ENCODE data around the gene TSPAN7.

The TSPAN7 gene

DNA sequence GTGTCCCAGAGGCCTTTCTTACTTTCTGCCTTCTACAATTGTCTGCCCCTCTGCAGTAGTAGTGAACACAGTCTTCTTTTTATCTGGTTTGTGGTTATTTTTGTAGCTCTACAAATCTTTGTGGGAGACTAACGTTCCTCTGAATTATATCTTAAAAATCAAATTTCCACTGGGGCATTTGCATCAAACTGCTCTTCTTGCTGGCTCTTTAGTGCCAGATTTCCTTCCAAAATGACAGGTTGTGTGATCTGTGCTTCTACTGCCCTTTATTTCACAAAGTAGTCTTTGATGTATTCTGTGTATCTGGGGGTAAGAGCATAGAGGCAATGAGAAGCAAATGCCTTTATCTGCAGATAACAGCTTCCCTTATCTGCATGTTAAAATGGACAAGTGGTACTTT, 34.5 kb downstream of the TSPAN7 start:
- no peak for DNase-seq

DNA sequence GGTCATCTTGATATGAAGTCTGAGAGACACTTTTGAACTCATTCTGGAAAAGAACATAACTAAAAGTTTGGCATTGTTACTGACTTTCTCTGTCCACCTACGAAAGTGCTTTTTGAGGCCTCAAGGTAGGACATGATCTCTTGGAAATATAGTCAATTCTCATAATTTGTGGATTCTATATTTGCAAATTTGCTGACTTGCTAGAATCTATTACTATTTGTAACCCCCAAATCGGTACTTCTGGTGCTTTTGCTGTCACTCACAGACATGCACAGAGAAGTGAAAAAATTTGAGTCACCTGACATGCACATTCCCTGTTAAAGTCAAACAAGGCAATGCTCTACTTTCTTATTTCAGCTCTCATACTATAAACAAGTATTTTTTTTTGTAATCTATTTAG, 35.6 kb downstream of the TSPAN7 start:
- DNase-seq = no peak

DNA sequence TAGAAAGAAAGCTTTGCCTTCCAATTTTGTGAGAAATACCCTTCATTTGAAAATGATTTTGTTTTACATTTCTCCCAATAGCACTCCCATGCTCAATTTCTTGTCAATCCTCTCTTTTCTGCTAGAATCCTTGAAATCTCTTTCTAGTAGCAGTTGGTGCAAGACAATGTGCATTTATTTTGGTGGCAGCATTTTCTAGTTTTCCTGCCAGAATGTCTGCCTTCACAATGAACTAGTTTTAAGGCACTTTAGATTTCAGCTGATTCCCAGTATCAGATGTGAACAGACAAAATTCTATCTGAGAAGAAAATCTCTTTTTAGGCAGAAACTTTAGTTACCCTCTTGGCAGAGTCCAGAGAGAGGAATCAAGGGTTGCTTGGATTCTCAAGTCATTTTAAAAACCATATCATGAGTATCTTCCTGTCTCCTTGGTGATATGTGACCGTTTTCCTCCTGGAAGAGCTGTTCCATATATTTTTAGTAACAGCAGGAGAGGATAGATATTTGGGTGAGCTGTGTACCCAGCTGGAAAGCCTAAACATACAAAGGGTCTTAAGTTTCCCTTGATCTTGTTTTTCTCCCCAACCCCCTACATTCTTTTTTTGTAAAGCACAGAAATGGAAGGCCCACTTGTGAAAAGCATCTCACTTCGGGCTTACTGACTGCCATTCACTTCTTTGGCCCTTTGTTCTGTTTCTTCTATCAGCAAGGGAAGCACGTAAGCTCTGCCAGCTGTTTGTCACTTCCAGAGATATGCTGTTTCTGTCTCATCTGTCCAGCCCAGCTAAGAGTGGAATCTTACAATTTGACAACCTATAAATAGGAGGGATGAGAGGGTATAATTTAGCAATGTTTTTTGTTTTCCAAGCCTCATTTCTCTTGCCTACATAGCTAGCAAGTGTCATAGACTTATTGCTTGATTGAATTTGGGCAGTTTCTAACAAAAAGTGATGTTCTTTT, 38.7 kb downstream of the TSPAN7 start:
- DNase-seq = no peak

GRCh38 chrX:38601866-38602265, 40.5 kb downstream of the TSPAN7 start:
- no peak for DNase-seq

DNA sequence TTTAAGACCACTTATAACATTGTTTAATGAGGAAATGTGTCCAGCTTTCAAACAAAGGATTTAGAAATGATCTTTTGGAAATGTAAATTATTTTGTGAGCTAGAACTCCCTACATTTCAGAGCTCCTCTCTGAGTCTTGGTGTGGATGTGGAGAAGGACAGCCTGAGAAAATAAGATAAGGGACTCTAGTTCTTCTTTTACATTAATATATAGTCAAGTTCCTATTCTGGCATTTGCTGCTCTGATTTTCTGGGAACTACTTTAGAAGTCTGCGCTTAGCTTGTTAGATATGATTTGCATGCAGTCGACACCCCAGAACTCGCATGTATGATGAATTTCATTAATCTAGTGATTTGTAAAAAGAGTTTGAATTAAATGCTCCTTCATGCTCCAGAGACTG, 45.5 kb downstream of the TSPAN7 start:
- no peak for DNase-seq

DNA sequence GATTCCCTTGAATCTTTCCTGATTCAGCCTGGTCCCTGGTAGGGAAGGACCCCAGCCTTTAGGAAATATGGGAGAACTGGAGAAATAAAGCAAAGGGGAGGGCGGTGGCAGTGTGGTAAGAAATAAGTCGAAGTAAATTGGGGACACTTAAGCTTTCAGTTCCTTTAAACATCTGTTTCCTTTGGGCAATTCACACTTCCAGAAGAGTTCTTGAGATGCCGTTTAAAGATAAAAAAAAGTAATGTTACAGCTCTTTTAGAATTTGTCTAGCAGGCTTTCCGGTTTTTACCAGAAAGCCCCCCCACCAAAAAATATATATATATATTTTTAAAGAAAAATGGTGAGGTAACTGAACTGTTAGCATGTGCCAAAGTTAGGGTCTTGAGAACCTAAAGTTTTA, 46.6 kb downstream of the TSPAN7 start:
- no peak for DNase-seq

GRCh38 chrX:38610849-38611248, 49.5 kb downstream of the TSPAN7 start:
- DNase-seq = no peak

- DNase-seq = no peak
Measured at GRCh38 chrX:38612281-38612680, 50.9 kb downstream of the TSPAN7 start.

GRCh38 chrX:38614485-38614884, 53.1 kb downstream of the TSPAN7 start:
- DNase-seq = no peak

- DNase-seq = no peak
Measured at GRCh38 chrX:38616904-38617303, 55.6 kb downstream of the TSPAN7 start.

- no peak for DNase-seq
Measured at GRCh38 chrX:38618180-38618579, 56.8 kb downstream of the TSPAN7 start.

DNA sequence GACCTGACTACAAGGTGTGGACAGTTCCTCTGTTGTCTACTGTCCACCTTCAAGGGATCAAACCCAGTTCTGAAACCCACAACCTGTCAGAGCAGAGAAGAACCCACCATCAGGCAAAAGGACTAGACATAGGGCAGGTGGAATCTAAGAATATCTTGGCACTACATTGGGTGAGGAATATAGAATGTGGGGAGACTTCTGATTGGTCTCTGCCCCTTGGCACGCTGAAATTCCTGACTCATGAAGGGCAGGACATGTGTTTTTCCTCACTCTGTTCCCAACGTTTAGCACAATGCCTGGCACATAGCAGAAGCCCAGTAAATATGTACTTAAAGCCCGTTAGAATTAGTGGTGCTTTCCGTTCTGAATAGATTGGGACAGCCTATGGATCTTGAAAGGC, 59.3 kb downstream of the TSPAN7 start:
- no peak for DNase-seq

DNA sequence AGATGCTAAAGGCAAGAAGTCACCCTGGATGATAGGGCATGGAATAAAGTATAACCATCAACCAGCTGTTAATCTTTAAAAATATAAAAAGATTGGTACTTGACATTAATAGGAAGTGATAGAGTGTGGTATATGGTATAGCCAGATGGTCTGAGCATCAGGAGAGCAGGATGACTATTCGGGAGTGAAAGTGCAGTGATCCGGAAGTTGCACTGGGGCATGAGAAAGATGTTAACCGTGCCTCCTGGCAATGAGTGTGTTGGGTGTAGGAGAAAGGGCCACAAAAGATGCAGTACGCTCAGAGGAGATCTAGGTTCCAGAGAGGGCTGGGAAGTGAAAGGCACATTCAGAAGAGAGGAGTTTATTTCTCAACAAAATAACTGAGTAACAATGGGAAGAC, 65.0 kb downstream of the TSPAN7 start:
- DNase-seq = no peak

- no peak for DNase-seq
Measured at GRCh38 chrX:38627683-38628082, 66.3 kb downstream of the TSPAN7 start.

- DNase-seq = no peak
Measured at GRCh38 chrX:38628587-38628986, 67.2 kb downstream of the TSPAN7 start.

GRCh38 chrX:38632516-38632915, 71.2 kb downstream of the TSPAN7 start:
- no peak for DNase-seq

- DNase-seq = no peak
Measured at GRCh38 chrX:38634665-38635064, 73.3 kb downstream of the TSPAN7 start.

GRCh38 chrX:38636949-38637819, 75.8 kb downstream of the TSPAN7 start:
- DNase-seq = no peak

- DNase-seq = no peak
Measured at GRCh38 chrX:38638952-38639529, 77.7 kb downstream of the TSPAN7 start.

GRCh38 chrX:38639730-38640129, 78.4 kb downstream of the TSPAN7 start:
- DNase-seq = no peak

- DNase-seq = no peak
Measured at GRCh38 chrX:38641197-38641596, 79.9 kb downstream of the TSPAN7 start.

DNA sequence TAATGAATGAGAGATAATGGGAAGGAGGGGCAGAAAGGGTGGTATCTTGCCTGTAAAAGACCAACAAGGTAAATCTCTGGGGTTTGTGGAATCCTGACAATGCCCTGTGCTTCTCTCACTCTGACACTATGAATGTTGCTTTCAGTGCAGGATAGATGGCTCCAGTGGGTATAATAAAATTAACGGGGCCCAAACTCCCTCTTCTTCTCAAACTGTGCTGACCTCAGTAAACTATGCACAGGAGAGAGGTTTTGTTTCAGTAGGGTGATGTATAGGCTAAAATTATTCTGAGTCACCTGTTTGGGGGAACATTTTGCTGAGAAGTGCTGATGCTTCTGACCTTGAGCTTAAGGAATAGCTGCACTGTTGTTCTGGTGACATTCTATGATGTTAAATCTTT, 82.6 kb downstream of the TSPAN7 start:
- DNase-seq = no peak

DNA sequence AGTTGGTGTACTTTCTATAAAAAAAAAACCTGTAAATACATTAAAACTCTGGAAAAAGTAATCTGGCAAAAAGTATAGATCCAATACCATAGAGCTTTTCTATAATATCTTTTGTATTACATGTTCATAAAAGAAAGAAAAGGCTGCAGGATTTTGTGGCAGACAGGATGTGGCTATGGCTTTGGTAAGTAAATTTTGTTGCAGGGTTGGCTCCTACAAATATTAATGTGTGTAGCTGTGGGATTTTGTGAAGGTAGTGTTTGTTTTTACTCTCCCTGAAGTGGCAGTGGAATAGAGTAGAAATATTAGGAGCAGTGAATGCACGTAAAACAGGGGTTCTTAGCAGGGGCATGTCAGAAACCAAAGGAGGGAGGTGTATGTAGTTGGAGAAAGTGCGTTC, 84.8 kb downstream of the TSPAN7 start:
- no peak for DNase-seq

GRCh38 chrX:38649221-38649620, 87.9 kb downstream of the TSPAN7 start:
- no peak for DNase-seq
